Neuron (in vitro differentiated cells): ENCODE results near the gene ZNF628.

Source experiments
- H2AFZ ChIP-seq: one replicate; pipeline ENCODE4 v1.6.1; 2013; ENCODE audit warnings: low read depth, mild to moderate bottlenecking, inconsistent platforms, low read length, moderate library complexity
- H3K27me3 ChIP-seq: one replicate; pipeline ENCODE4 v1.6.1; 2013; ENCODE audit warnings: low read length; ENCODE audit not compliant: insufficient read depth
- H3K36me3 ChIP-seq: one replicate; pipeline ENCODE4 v1.6.1; 2013; ENCODE audit warnings: low read length; ENCODE audit not compliant: insufficient read depth
- H3K4me1 ChIP-seq: one replicate; pipeline ENCODE4 v1.6.1; 2013; ENCODE audit warnings: low read length; ENCODE audit not compliant: insufficient read depth
- H3K4me3 ChIP-seq: 2 replicates; pipeline ENCODE4 v1.5.1; 2013; ENCODE audit warnings: mild to moderate bottlenecking, low read length, moderate library complexity
- H3K9me3 ChIP-seq: one replicate; pipeline ENCODE4 v1.6.1; 2013; ENCODE audit warnings: low read length

The ZNF628 gene

DNA sequence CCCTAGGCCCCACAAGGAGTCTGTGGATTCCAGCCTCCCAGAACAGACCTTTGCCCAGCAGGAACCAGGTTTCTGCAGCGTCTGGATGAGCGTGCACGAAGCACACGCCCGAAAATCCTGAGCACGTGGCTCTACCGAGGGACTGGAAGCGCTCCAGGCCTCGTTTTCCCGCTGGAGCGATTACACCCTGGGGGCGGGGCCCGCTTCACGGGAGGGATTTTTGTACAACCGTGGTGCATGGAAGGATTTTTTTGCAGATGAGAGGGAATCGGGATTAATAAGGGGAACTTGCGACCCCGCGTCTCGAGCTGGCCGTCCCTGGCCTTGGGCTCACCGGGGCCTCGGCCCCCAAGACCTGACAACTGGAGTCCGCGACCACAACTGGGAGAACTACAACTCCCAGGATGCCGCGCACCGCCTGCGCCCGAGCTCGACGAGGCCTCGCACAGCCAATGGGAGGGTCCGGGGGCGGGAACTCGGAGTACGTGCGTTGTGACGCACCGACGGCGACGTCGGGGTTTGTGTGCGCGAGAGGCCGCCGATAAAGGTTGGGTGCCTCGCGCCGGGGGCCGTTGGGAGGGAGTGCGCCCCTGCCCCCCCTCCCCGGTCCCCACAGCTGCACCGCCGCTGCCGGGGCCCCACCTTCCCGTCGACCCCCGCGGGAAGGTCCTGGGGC lies at the start of gene ZNF628:
ZNF628 (plus strand) TSS at position 518 of the 676 bp plus-strand sequence. CDS start 3,294 bp downstream, outside the sequence.
- no peaks in the 10 kb centered on the region for H3K27me3 ChIP-seq
- no peaks in the 10 kb centered on the region for H3K9me3 ChIP-seq

DNA sequence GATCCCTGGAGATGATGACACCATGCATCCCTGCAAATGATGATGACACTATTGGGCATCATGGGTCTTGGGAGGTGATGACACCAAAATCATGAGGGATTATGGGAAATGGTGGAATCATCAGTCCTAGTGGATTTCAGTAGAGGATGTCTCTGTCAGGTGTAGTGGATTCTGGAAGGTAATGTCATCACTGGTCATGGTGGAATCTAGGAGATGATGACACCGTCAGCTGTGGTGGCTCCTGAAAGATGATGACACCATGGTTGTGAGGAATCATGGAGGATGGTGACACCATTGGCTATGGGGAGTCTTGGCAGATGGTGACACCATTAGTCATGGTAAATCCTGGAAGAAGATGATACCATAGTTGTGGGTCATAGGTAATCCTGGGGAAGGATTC lies 45.2 kb upstream of the ZNF628 start:
- H2AFZ ChIP-seq: no peak overlapping the region
- H3K4me1 ChIP-seq: no peaks in the 10 kb centered on the region
- no peaks in the 10 kb centered on the region for H3K27me3 ChIP-seq
- H3K36me3 ChIP-seq: no peaks in the 10 kb centered on the region
- H3K4me3 ChIP-seq: no peak overlapping the region
- H3K9me3 ChIP-seq: peaks cover 5% of the 10 kb centered on the region

More for the DNA sequence above, at the start of gene ZNF628:
- Histone ChIP-seq H2AFZ (peak within 1 kb of the TSS; percentile 31), H3K4me3 (peak within 1 kb of the TSS; percentile 64), H3K4me1 (peaks cover 23% of the 10 kb centered on the region), H3K36me3 (no peaks in the 10 kb centered on the region)

DNA sequence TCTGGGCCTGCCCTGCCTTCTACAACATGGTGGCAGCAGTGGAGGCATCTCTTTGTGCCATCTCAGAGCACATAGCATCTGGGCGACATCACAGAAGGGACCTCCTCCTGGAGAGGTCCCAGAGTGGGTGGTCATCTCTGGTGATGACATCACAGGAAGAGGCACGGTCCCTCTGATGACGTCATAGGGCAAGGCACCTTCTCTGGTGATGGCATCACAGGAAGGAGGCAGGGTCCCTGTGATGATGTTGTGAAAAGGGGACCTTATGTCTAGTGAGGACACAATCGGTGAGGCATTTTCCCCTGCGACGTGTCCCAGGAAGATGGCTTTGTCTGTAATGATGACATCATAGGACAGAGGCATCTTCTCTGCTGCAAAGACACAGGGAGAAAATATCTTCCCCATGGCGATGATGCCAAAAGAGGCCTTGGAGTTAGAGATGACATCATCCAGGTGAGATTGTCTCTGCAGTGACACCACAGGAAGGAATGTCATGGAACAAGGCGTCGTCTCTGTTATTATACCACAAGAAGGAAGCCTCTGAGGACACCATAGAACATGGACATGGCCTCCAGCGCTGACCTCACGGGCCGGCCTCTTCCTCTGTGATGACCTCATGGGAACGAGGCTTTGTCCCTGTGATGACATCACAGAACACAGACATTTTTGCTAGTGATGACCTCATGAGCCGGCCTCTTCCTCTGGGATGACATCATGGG lies 44.0 kb upstream of the ZNF628 start:
- no peaks in the 10 kb centered on the region for H3K4me1 ChIP-seq
- no peaks in the 10 kb centered on the region for H3K27me3 ChIP-seq
- H3K9me3 ChIP-seq: peaks cover 5% of the 10 kb centered on the region
- H3K4me3 ChIP-seq: no peak overlapping the region
- H2AFZ ChIP-seq: no peak overlapping the region
- H3K36me3 ChIP-seq: no peaks in the 10 kb centered on the region

DNA sequence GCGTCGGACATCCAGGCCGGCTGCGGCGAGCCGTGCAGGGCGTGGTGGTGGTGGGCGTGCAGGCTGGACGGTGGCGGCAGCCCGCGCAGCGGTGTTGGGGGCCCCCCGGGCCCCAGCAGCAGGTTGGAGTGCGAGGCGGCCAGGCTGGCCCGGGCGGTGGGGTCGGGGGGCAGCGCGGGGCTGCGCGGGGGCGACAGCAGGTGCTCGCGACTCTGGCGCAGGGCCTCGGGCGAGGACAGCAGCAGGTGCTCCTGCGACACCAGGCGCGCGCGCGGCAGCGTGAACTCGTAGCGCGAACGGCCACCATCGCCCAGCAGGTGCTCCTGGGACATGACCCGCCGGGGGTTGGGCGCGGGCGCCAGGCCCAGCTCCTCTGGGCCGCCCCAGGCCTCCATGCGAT lies 43.1 kb upstream of the ZNF628 start:
- Histone ChIP-seq H2AFZ (no peak overlapping the region), H3K4me3 (no peak overlapping the region), H3K4me1 (no peaks in the 10 kb centered on the region), H3K9me3 (peaks cover 5% of the 10 kb centered on the region), H3K36me3 (no peaks in the 10 kb centered on the region), H3K27me3 (no peaks in the 10 kb centered on the region)

DNA sequence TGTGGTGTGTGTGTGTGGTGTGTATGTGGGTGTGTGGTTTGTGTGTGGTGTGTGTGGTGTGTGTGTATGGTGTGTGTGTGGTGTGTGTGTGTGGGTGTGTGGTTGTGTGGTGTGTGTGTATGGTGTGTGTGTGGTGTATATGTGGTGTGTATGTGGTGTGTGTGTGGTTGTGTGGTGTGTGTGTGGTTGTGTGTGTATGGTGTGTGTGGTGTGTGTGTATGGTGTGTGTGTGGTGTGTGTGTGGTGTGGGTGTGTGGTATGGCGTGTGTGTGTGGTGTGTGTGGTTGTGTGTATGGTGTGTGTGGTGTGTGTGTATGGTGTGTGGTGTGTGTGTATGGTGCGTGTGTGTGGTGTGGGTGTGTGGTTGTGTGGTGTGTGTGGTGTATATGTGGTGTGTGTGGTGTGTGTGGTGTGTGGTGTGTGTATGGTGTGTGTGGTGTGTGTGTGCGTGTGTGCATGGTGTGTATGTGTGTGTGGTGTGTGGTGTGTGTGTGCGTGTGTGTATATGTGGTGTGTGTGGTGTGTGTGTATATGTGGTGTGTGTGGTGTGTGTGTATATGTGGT lies 42.0 kb upstream of the ZNF628 start:
- H3K4me1 ChIP-seq: no peaks in the 10 kb centered on the region
- H3K9me3 ChIP-seq: peaks cover 5% of the 10 kb centered on the region
- no peaks in the 10 kb centered on the region for H3K36me3 ChIP-seq
- no peak overlapping the region for H3K4me3 ChIP-seq
- H2AFZ ChIP-seq: no peak overlapping the region
- H3K27me3 ChIP-seq: peaks cover 5% of the 10 kb centered on the region

DNA sequence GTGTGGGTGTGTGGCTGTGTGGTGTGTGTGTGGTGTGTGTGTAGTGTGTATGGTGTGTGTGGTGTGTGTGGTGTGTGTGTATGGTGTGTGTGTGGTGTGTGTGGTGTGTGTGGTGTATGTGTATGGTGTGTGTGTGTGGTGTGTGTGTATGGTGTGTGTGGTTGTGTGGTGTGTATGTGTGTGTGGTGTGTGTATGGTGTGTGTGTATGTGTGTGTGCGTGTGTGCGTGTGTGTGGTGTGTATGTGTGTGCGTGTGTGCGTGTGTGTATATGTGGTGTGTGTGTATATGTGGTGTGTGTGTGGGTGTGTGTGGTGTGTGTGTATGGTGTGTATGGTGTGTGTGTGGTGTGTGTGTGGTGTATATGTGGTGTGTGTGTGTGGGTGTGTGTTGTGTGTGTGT lies 41.4 kb upstream of the ZNF628 start:
- peaks cover 5% of the 10 kb centered on the region for H3K9me3 ChIP-seq
- H3K4me1 ChIP-seq: no peaks in the 10 kb centered on the region
- no peaks in the 10 kb centered on the region for H3K36me3 ChIP-seq
- H3K4me3 ChIP-seq: no peak overlapping the region
- no peak overlapping the region for H2AFZ ChIP-seq
- peaks cover 9% of the 10 kb centered on the region for H3K27me3 ChIP-seq

DNA sequence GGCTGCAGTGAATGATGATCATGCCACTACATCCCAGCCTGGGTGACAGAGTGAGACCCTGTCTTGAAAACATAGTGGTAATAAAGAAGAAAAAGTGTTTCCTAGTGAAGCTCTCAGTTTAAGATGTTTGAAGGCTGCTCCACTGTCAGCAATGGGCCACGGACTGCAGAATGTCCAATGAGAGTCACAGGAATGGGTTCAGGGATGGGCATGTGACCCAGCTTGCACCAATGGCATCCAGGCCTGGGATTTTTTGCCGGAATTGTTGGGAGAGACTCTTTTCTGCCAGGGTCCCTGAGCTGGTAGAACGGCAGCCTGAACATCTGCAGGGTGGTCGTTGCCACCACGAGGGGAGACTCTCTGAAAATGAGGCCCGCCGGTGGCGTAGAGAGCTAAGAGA lies 39.6 kb upstream of the ZNF628 start:
- Histone ChIP-seq H3K36me3 (no peaks in the 10 kb centered on the region), H3K9me3 (peaks cover 1% of the 10 kb centered on the region), H3K4me1 (peaks cover 11% of the 10 kb centered on the region), H3K27me3 (peaks cover 27% of the 10 kb centered on the region), H3K4me3 (no peak overlapping the region), H2AFZ (no peak overlapping the region)

DNA sequence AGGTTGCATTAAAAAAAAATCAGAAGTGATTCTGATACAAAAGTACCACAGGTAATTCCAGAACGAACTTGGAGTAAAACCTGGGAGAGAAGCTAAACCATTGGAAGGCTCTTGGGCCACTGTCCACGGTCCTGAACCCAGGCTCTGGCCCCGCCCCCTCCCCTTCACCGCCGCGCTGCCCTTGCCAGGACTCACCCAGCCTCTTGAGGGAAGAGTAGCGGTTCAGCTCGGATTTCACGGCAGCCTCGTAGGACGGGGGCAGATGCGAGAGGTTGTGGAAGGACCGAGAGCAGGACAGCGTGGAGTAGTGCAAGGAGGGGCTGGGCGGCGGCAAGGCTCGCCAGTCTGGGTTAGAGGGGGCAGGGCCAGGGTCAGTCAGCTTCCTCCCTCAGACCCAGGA lies 39.0 kb upstream of the ZNF628 start:
- H3K27me3 ChIP-seq: peaks cover 30% of the 10 kb centered on the region

DNA sequence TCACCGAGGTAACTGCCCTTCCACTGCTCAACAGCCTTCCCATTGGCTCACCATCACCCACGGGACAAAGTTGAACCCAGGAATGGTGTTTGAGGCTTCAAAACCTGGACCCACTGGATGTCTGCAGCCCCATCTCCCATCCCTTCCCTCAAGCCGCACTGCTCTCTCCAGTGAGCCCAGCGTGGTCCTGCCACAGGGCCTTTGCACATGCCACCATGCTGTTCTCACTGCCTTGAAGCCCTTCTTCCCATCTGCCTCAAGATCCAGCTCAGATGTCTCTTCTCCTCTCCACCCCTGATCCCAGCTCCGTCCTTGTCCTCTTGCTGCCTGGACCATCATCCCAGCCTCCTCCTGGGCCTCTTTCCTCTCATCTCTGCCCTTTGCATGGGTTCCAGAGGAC lies 37.4 kb upstream of the ZNF628 start:
- Histone ChIP-seq H3K27me3 (peaks cover 42% of the 10 kb centered on the region), H3K9me3 (no peaks in the 10 kb centered on the region), H3K36me3 (no peaks in the 10 kb centered on the region), H2AFZ (no peak overlapping the region), H3K4me3 (no peak overlapping the region), H3K4me1 (peaks cover 22% of the 10 kb centered on the region)

More for the DNA sequence above, 39.0 kb upstream of the ZNF628 start:
- H3K9me3 ChIP-seq: no peaks in the 10 kb centered on the region
- H3K4me3 ChIP-seq: no peak overlapping the region
- H3K36me3 ChIP-seq: no peaks in the 10 kb centered on the region
- H3K4me1 ChIP-seq: peaks cover 14% of the 10 kb centered on the region
- no peak overlapping the region for H2AFZ ChIP-seq

DNA sequence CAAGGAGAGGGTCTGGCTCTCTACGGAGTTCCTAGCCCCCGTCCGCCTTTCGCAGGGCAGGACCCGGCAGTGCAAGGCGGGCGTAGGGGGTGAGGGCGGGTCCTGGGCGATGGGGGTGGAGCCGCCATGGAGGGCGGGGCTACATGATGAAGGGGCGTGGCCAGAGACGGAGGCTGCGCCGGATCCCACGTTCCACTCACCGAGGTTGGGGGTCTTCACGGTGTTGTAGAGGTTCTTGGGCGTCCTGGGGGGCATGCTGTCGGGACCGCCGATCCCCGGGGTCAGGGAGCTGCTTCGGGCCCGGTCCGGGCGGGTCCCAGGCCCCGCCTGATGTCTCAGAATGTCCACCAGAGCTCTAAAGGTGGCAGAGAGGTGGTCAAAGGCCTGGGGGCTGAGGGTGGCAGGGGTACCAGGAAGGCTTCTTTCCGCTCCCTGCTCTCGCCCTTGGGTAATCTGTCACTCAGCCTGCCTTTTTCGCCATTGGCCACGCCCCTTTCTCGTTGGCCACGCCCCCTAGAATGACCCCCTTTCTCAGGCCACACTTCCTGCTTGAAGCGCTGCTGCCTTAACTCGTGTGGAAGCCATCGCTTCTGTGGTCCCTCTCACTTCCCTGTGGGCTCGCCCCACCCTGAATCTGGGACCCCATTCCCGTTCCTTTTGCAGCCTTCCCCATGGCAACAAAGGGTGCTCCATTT lies 35.9 kb upstream of the ZNF628 start:
- Histone ChIP-seq H3K4me3 (no peak overlapping the region), H3K4me1 (peaks cover 22% of the 10 kb centered on the region), H3K36me3 (no peaks in the 10 kb centered on the region), H3K9me3 (no peaks in the 10 kb centered on the region), H2AFZ (no peak overlapping the region), H3K27me3 (peaks cover 53% of the 10 kb centered on the region)

DNA sequence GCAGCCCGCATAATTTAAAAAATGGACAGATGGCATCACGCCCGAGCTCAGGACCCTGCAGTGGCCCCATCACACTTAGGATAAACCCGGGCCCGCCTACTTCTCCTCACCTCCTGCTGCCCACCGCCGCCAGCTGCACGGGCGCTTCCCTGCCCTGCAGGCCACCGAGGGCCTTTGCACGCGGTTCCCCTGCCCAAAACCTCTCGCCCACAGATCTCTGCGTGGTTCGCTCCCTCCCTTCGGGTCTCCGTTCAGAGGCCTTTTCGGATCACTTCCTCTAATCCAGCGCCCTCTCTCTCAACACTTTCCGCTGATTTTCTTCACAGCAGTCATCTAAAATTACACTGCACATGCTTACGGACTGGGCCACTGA lies 35.1 kb upstream of the ZNF628 start:
- Histone ChIP-seq H3K36me3 (no peaks in the 10 kb centered on the region), H2AFZ (no peak overlapping the region), H3K4me1 (peaks cover 22% of the 10 kb centered on the region), H3K27me3 (peaks cover 57% of the 10 kb centered on the region), H3K9me3 (no peaks in the 10 kb centered on the region), H3K4me3 (no peak overlapping the region)

DNA sequence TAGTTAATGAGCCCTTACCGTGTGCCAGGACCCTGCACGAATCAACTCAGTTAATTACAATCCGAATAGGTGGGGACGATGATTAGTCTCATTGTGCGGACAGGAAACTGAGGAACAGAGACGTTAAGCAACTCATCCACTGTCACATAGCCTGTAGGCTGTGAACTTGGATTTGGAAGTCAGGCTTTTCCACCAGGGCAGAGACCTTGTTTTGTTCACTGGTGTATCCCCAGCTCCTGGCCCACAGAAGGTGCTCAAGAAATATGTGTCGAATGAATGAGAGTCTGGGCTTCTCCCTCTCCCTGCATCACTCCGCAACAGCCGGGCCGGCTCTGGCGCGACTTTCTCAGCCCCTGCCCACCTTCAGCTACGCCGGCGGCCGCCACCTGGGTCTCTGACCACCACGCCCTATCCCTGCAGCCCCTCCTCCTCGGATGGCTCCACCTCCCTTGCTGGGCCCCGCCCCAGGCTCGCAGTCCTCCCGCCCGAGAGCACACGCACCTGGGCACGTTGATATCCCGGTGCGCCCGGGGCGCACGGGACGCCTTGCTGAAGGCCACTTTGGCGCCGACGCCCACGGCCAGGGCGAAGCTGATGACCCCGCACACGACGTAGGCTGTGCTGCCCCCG lies 34.6 kb upstream of the ZNF628 start:
- Histone ChIP-seq H3K9me3 (no peaks in the 10 kb centered on the region), H3K4me1 (peaks cover 22% of the 10 kb centered on the region), H3K4me3 (no peak overlapping the region), H3K27me3 (peaks cover 57% of the 10 kb centered on the region), H2AFZ (no peak overlapping the region), H3K36me3 (no peaks in the 10 kb centered on the region)
